ENCODE results near the gene ANO10.

DNA sequence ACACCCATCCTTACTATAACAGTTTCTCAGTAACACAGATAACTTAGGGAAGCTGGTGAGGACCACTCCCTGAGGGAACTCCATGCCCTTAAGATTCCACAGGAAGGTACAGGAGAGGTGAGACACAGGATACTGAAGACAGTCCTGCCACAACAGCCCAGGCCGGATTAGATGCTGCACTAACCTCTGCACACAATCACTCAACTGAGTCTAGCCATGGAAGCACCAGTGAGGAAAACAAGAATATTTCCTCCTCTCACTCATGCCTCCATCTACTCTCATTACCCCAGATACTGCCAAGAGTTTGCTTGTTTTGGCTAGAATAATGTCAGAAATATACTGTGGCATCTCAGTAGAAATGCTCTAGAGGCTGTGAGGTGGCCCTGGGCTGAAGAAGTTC, 3.7 kb downstream of the ANO10 start:
- TF ChIP-seq, protein P1, sequence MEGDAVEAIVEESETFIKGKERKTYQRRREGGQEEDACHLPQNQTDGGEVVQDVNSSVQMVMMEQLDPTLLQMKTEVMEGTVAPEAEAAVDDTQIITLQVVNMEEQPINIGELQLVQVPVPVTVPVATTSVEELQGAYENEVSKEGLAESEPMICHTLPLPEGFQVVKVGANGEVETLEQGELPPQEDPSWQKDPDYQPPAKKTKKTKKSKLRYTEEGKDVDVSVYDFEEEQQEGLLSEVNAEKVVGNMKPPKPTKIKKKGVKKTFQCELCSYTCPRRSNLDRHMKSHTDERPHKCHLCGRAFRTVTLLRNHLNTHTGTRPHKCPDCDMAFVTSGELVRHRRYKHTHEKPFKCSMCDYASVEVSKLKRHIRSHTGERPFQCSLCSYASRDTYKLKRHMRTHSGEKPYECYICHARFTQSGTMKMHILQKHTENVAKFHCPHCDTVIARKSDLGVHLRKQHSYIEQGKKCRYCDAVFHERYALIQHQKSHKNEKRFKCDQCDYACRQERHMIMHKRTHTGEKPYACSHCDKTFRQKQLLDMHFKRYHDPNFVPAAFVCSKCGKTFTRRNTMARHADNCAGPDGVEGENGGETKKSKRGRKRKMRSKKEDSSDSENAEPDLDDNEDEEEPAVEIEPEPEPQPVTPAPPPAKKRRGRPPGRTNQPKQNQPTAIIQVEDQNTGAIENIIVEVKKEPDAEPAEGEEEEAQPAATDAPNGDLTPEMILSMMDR (IDR thresholded peaks at IDR 0.05): no peak
- TF ChIP-seq POLR2A (IDR thresholded peaks at IDR 0.05) (no peak), POLR2AphosphoS5 (IDR thresholded peaks at IDR 0.05) (no peak), EP300 (IDR thresholded peaks at IDR 0.05) (no peak)
